ENCODE measurements around the gene IMP3. TPM values are rescaled to one million over a fixed set of nuclear protein-coding genes. Genes with fewer than 3 reads are reported as not detected.

IMP3 gene
- total and polyA plus RNA-seq, 9 of the 15 experiments (the other 6 are each of a cell fraction or from before 2014, with no cell fraction given): 14.5 to 160 (median 74.4) TPM

GRCh38 chr15:75639709-75640482, at the start of gene IMP3 (continued):
- TF ChIP-seq MNT (conservative IDR thresholded peaks at IDR 0.05) (peak; percentile 89 to 96), ZBTB34 (CRISPR knock-in tag; IDR thresholded peaks at IDR 0.05) (no peak; the same call in 1 of the 2 replicates), ZNF77 (CRISPR knock-in tag; IDR thresholded peaks at IDR 0.05) (no peak), ZNF311 (CRISPR knock-in tag; IDR thresholded peaks at IDR 0.05) (no peak), ELK3 (CRISPR knock-in tag; IDR thresholded peaks at IDR 0.05) (no peak), ZFP91 (CRISPR knock-in tag; IDR thresholded peaks at IDR 0.05) (peak; percentile 55; the same call in 1 of the 2 replicates), DDX20 (tag; IDR thresholded peaks at IDR 0.05; ENCODE audit: low read depth) (no peak), ADNP (tag; IDR thresholded peaks at IDR 0.05) (no peak), E2F3 (CRISPR knock-in tag; IDR thresholded peaks at IDR 0.05) (peak; percentile 60; the same call in 1 of the 2 replicates), RBM17 (IDR thresholded peaks at IDR 0.05; ENCODE audit: borderline replicate concordance, low read depth, low read length) (no peak), LCOR (CRISPR knock-in tag; IDR thresholded peaks at IDR 0.05) (no peak; the same call in 1 of the 2 replicates), NFRKB (IDR thresholded peaks at IDR 0.05; ENCODE audit: low read depth) (peak; percentile 76; the same call in 1 of the 2 replicates), NR2C2 (CRISPR knock-in tag; IDR thresholded peaks at IDR 0.05) (peak; percentile 82), NR2C2 (tag; IDR thresholded peaks at IDR 0.05) (peak; percentile 83), SRSF1 (IDR thresholded peaks at IDR 0.05; ENCODE audit: low read depth, low read length) (no peak), RB1 (IDR thresholded peaks at IDR 0.05; ENCODE audit: low read depth) (no peak; the same call in 1 of the 2 replicates), EWSR1 (IDR thresholded peaks at IDR 0.05; ENCODE audit: borderline replicate concordance, low read depth, partially characterized antibody) (no peak), SNAPC5 (CRISPR knock-in tag; IDR thresholded peaks at IDR 0.05) (no peak), ETS1 (conservative IDR thresholded peaks at IDR 0.05; ENCODE audit: control insufficient read depth, low read depth, low read length) (peak; percentile 66)
